Body of pancreas (tissue), 4 donors: Measurements from ENCODE around the gene MED20. TPM values are rescaled to one million over a fixed set of nuclear protein-coding genes. Genes with fewer than 3 reads are reported as not detected.

ENCODE experiments used
- ATAC-seq: fragments of 150-250 bp; one replicate; pipeline ENCODE4 v1.9.1; 2016
- DNase-seq, 4 donors: peaks; one replicate each; pipeline ENCODE4 v3.0.0-alpha.2; 2019
- H3K27ac ChIP-seq, 4 donors: fragments of 200-600 bp; sonication (generic); 1 replicate in 3 of 4; 2 replicates in 1 of 4; pipeline versions ENCODE4 v1.5.1 to v1.6.1; 2016 to 2019; ENCODE audit warnings: mild to moderate bottlenecking in 1 of 4, mixed read lengths in 1 of 4, moderate library complexity in 1 of 4
- H3K27me3 ChIP-seq, 2 donors: fragments of 200-600 bp; sonication (generic); one replicate each; pipeline ENCODE4 v1.6.0; 2016; ENCODE audit warnings: mild to moderate bottlenecking in 1 of 2
- H3K36me3 ChIP-seq, 2 donors: fragments of 200-600 bp; sonication (generic); replicated peaks in 1 of 2; 2 replicates each; pipeline ENCODE4 v1.5.1; 2016; ENCODE audit warnings: low read depth in 2 of 2; ENCODE audit not compliant: insufficient read depth in 1 of 2
- H3K4me1 ChIP-seq: fragments of 200-600 bp; sonication (generic); one replicate; pipeline ENCODE4 v1.6.0; 2016
- H3K4me3 ChIP-seq, 2 donors: fragments of 200-600 bp; sonication (generic); 1 replicate in 1 of 2; 2 replicates in 1 of 2; pipeline ENCODE4 v1.5.1; 2016 to 2019
- H3K9me3 ChIP-seq, 3 donors: fragments of 200-600 bp; sonication (generic); 1 replicate in 2 of 3; 2 replicates in 1 of 3; pipeline ENCODE4 v1.5.1; 2016
- CTCF ChIP-seq, 7 experiments: fragments of 450-650 bp in 4 of 7; fragments of 200-600 bp in 3 of 7; sonication (generic) in 3 of 7; IDR thresholded peaks; one replicate each; pipeline ENCODE4 v1.5.1; 2016 to 2019; ENCODE audit warnings: antibody characterized with exemption in 7 of 7
- POLR2A ChIP-seq, 3 donors: fragments of 450-650 bp; IDR thresholded peaks; one replicate each; pipeline ENCODE4 v1.6.1; 2016; ENCODE audit warnings: antibody characterized with exemption in 3 of 3, mild to moderate bottlenecking in 2 of 3
- WGBS, 2 donors: methylation state at CpG; one replicate each; pipeline ENCODE4 v1.1.5; 2017; 5-methylcytosine and 5-hydroxymethylcytosine counted together
- intact Hi-C: fragments of 100-400 bp; cut with DNase I; formaldehyde crosslinking; loops from one replicate; pipeline ENCODE4 v1.15.1; 2023
- total RNA-seq, 2 donors: library from RNA; depleted of rRNA; stranded (reverse); fragments of >200 nt; gene quantifications; one replicate each; pipeline ENCODE4 v1.1.0, GENCODE V29; 2016

Gene MED20
- total RNA-seq, 2 donors from 2014 or later: 9.9 to 17.8 TPM

- ATAC-seq (no peak), DNase-seq (no peak)
- Histone ChIP-seq H3K36me3 (peaks cover 15 to 28% of the 10 kb centered on the region in 2 donors), H3K4me1 (peaks cover 29% of the 10 kb centered on the region), H3K27me3 (no peaks in the 10 kb centered on the region), H3K4me3 (no peak overlapping the region), H3K27ac (peak overlapping the region in 1 of 4 donors; percentile 31), H3K9me3 (no peaks in the 10 kb centered on the region)
- 56 to 92% methylated on average over 1 of the region's 1 CpG for WGBS, 2 donors
- intact Hi-C loops: loop anchor here (5.0 to 10.0 kb wide), 2 partner anchors 90 to 107 kb away; no protein-coding TSS in a partner anchor
- TF ChIP-seq CTCF (IDR thresholded peaks at IDR 0.05) (no peak), POLR2A (IDR thresholded peaks at IDR 0.05) (no peak)
Observed at GRCh38 chr6:41935193-41935574, 14.2 kb upstream of the MED20 start.

- Histone ChIP-seq H3K4me1 (peaks cover 22% of the 10 kb centered on the region), H3K27me3 (no peaks in the 10 kb centered on the region), H3K4me3 (no peak overlapping the region), H3K9me3 (no peaks in the 10 kb centered on the region), H3K27ac (peak overlapping the region in 1 of 4 donors; percentile 31), H3K36me3 (peaks cover 15 to 32% of the 10 kb centered on the region in 2 donors)
- WGBS, 2 donors: 61 to 67% methylated on average over 7 of the region's 7 CpGs
- TF ChIP-seq CTCF (IDR thresholded peaks at IDR 0.05) (no peak), POLR2A (IDR thresholded peaks at IDR 0.05) (no peak)
- intact Hi-C loops: loop anchor here (5.0 to 10.0 kb wide), 2 partner anchors 90 to 108 kb away; no protein-coding TSS in a partner anchor
- DNase-seq (no peak), ATAC-seq (no peak)
Observed at GRCh38 chr6:41934278-41935192, 13.6 kb upstream of the MED20 start.

- no peaks in the 10 kb centered on the region for H3K27me3 ChIP-seq
- peaks cover 15 to 42% of the 10 kb centered on the region in 2 donors for H3K36me3 ChIP-seq
- DNase-seq (no peak), ATAC-seq (no peak)
- TF ChIP-seq CTCF (IDR thresholded peaks at IDR 0.05) (no peak), POLR2A (IDR thresholded peaks at IDR 0.05) (no peak)
- intact Hi-C loops: loop anchor here (10.0 kb wide), 1 partner anchor 88 kb away; no protein-coding TSS in a partner anchor
- H3K4me1 ChIP-seq: peaks cover 12% of the 10 kb centered on the region
- no peaks in the 10 kb centered on the region for H3K9me3 ChIP-seq
- 84 to 93% methylated on average over 4 to 15 of the region's 15 CpGs for WGBS, 2 donors
- H3K27ac ChIP-seq: no peak overlapping the region
- H3K4me3 ChIP-seq: no peak overlapping the region
Observed at GRCh38 chr6:41932378-41932777, 11.4 kb upstream of the MED20 start.

GRCh38 chr6:41931792-41932191 is 10.9 kb upstream of the MED20 start:
- DNase-seq: no peak
- no peak overlapping the region for H3K4me3 ChIP-seq
- 60 to 67% methylated on average over 2 of the region's 2 CpGs for WGBS, 2 donors
- no peaks in the 10 kb centered on the region for H3K27me3 ChIP-seq
- ATAC-seq: no peak
- no peaks in the 10 kb centered on the region for H3K9me3 ChIP-seq
- intact Hi-C loops: loop anchor here (10.0 kb wide), 1 partner anchor 87 kb away; no protein-coding TSS in a partner anchor
- TF ChIP-seq POLR2A (IDR thresholded peaks at IDR 0.05) (no peak), CTCF (IDR thresholded peaks at IDR 0.05) (no peak)
- no peak overlapping the region for H3K27ac ChIP-seq
- peaks cover 12% of the 10 kb centered on the region for H3K4me1 ChIP-seq
- H3K36me3 ChIP-seq: peaks cover 15 to 46% of the 10 kb centered on the region in 2 donors
